Measurements from ENCODE around the gene C1orf122. TPM values are rescaled to one million over a fixed set of nuclear protein-coding genes. Genes with fewer than 3 reads are reported as not detected.

C1orf122 gene
- polyA plus RNA-seq, 1 experiment = 34.1 TPM

GRCh38 chr1:37828410-37829074 is 21.0 kb downstream of the C1orf122 start:
- no peak for DNase-seq (ENCODE audit: low read depth)
- Histone ChIP-seq H3K27me3 (ENCODE audit: control insufficient read depth, insufficient read depth, low read length) (no peaks in the 10 kb centered on the region), H3K36me3 (ENCODE audit: control insufficient read depth, insufficient read depth, low read length) (peaks cover 10% of the 10 kb centered on the region), H3K4me3 (ENCODE audit: low read depth, low read length) (no peak overlapping the region)
- no peak for TF ChIP-seq CTCF (IDR thresholded peaks at IDR 0.05; ENCODE audit: insufficient read depth, low read depth, low read length)
- ChIA-PET POLR2A (no interaction called here), CTCF (interaction anchor here (1.4 kb wide), 1 partner anchor 11 kb away, joined by 4 read pairs; no protein-coding TSS in a partner anchor)

DNA sequence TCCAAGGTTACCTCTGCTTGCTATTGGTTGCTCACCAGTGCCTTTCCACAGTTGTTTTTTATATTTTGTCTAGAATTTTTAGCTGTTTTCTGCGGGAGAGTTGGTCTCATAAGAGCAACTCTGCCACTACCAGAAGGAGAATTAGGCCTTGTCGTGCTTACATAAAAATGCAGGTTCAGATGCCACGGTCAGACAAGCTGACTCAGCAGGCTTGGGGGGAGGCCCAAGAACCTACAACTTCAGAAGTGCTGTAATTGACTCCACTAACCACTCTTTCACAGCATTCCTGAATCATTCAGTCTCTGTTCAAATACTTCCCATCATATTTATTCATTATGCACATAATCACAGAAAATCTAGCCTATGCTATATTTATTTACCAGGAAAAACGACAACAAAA is 23.5 kb downstream of the C1orf122 start:
- no peak overlapping the region for H3K4me3 ChIP-seq (ENCODE audit: low read depth, low read length)
- TF ChIP-seq CTCF (IDR thresholded peaks at IDR 0.05; ENCODE audit: insufficient read depth, low read depth, low read length) = no peak
- DNase-seq (ENCODE audit: low read depth) = no peak
- CTCF ChIA-PET = no interaction called here
- H3K36me3 ChIP-seq (ENCODE audit: control insufficient read depth, insufficient read depth, low read length) = peaks cover 21% of the 10 kb centered on the region
- H3K27me3 ChIP-seq (ENCODE audit: control insufficient read depth, insufficient read depth, low read length) = no peaks in the 10 kb centered on the region
- POLR2A ChIA-PET = no interaction called here

GRCh38 chr1:37831809-37832208 is 24.2 kb downstream of the C1orf122 start:
- no peak for TF ChIP-seq CTCF (IDR thresholded peaks at IDR 0.05; ENCODE audit: insufficient read depth, low read depth, low read length)
- POLR2A ChIA-PET = no interaction called here
- CTCF ChIA-PET = no interaction called here
- peaks cover 21% of the 10 kb centered on the region for H3K36me3 ChIP-seq (ENCODE audit: control insufficient read depth, insufficient read depth, low read length)
- no peak overlapping the region for H3K4me3 ChIP-seq (ENCODE audit: low read depth, low read length)
- H3K27me3 ChIP-seq (ENCODE audit: control insufficient read depth, insufficient read depth, low read length) = no peaks in the 10 kb centered on the region
- no peak for DNase-seq (ENCODE audit: low read depth)

DNA sequence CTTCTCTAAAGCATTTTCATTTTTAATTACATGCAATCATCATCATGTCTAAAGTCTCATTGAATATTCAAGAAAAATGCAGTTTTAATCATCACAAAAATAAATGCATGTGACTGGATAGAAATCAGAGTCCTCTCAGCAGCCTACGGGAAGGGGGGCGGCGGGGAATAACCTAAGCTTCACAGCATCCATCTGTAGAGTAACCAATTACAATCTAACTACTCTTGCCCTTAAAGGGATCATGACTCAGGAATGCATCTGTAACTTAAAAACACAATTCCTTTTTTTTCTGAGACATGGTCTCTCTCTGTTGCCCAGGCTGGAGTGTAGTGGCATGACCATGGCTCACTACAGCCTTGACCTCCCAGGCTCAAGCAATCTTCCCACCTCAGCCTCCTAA is 29.2 kb downstream of the C1orf122 start:
- no peak for TF ChIP-seq CTCF (IDR thresholded peaks at IDR 0.05; ENCODE audit: insufficient read depth, low read depth, low read length)
- ChIA-PET CTCF (interaction anchor here (1.6 kb wide), 1 partner anchor 23 kb away, joined by 4 read pairs; the partner anchor contains the start of gene MTF1), POLR2A (no interaction called here)
- no peaks in the 10 kb centered on the region for H3K27me3 ChIP-seq (ENCODE audit: control insufficient read depth, insufficient read depth, low read length)
- peaks cover 26% of the 10 kb centered on the region for H3K36me3 ChIP-seq (ENCODE audit: control insufficient read depth, insufficient read depth, low read length)
- H3K4me3 ChIP-seq (ENCODE audit: low read depth, low read length) = no peak overlapping the region
- no peak for DNase-seq (ENCODE audit: low read depth)

- ChIA-PET CTCF (interaction anchor here (1.3 to 1.4 kb wide), 2 partner anchors 10 to 12 kb away, joined by 4 to 7 read pairs; no protein-coding TSS in a partner anchor), POLR2A (no interaction called here)
- Histone ChIP-seq H3K36me3 (ENCODE audit: control insufficient read depth, insufficient read depth, low read length) (peaks cover 17% of the 10 kb centered on the region), H3K27me3 (ENCODE audit: control insufficient read depth, insufficient read depth, low read length) (no peaks in the 10 kb centered on the region), H3K4me3 (ENCODE audit: low read depth, low read length) (no peak overlapping the region)
- TF ChIP-seq CTCF (IDR thresholded peaks at IDR 0.05; ENCODE audit: insufficient read depth, low read depth, low read length) = no peak
- DNase-seq (ENCODE audit: low read depth) = no peak
These were observed 32.1 kb downstream of the C1orf122 start for GRCh38 chr1:37839676-37840075.

Measured in BJ (cell line).